ENCODE data around the gene NNAT. TPM values are rescaled to one million over a fixed set of nuclear protein-coding genes. Genes with fewer than 3 reads are reported as not detected.

Gene NNAT, protein sequence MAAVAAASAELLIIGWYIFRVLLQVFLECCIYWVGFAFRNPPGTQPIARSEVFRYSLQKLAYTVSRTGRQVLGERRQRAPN
- total RNA-seq (2022; extraction: Qiagen RNA extraction), result not detected in 5 replicates

DNA sequence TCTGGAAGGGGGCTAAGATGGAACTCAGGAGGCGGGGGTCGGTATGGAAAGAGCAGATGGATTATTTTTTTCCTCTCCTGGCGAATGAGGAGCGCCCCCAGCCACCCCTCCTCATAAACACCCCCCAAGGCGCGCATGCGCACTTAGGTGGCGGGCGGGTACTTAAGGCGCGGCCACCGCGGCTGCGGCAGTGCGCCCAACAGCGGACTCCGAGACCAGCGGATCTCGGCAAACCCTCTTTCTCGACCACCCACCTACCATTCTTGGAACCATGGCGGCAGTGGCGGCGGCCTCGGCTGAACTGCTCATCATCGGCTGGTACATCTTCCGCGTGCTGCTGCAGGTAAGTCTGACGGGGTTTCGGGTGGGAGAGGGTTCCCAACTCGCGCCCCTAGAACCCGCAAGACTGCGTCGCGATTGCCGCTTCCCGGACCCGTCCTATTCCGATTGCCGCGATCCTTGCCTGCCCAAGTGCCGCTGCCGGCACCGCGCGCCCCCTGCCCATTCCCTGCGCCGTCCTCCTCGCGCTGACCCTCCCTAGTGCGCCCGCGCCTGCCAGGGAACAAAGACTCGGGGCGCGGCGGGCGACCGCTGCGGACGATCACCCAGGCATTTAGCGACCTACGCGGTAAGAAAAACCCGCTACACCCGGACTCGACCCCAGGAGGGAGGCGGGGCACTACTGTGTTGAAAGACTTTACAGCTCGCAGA, at the start of gene NNAT:
Gene NNAT, plus strand, starts transcription at position 190 of the 711 bp plus-strand sequence. Its CDS starts 82 bp downstream, at position 272.

DNA sequence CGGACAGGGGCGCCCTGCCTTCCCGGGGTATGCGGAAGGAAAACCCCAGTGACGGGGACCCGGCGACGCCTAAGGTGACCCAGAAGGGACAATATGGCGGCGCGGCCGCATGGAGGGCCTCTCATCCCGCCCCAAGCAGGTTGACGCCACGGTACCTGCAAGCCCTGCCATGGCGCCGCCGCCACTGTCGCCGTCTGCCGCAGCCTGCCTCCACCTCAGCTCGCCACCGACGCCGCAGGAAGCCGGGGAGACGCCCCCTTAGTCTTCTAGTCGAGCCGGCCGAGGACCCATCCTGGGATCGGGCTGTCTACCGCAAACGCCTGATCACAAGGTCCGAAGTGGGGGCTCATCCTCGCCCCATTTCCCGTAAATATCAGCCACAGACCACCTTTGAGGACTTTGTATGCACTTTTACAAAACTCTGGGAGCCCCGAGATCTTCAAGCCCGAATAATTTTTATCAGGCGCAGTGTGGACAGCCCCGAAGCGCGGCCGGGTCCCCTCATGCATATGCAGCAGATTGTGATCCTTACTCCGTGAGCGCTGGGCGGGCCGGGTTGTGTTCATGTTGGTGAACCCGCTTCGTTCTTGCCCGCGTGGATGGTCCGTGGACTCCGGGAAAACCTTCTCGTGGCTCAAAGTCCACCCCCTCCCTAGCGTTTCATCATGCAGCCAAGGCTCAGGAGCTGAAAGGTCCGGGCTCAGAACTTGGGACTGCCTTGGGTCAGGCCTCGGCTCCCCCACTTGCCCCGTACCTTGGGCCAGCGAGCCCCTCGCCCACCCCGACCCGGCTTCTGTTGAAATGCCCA, 6.8 kb downstream of the NNAT start, which contains the start of gene BLCAP:
Gene BLCAP, minus strand, starts transcription at position 239 of the 808 bp plus-strand sequence. CDS start 8,702 bp downstream, outside the sequence.

Other genes starting within 250 kb of the NNAT start
- 77.9 to 91.3 TPM (median 90.1 TPM) in 5 replicates for gene MANBAL, start 231.6 kb upstream of the NNAT start, total RNA-seq (2022; extraction: Qiagen RNA extraction)
- gene SRC, start 175.1 kb upstream of the NNAT start, total RNA-seq (2022; extraction: Qiagen RNA extraction), result 125 to 130 TPM (median 127 TPM) in 5 replicates
- gene BLCAP, start 6.6 kb downstream of the NNAT start, total RNA-seq (2022; extraction: Qiagen RNA extraction), result 46.0 to 53.0 TPM (median 49.2 TPM) in 5 replicates
- gene CTNNBL1, start 172.8 kb downstream of the NNAT start, total RNA-seq (2022; extraction: Qiagen RNA extraction), result 59.6 to 69.7 TPM (median 63.8 TPM) in 5 replicates

Measured in A549 treated with Hydrocortisone at 1 μM for 4 hours (cell line).